ENCODE measurements around the gene PCDHA2. TPM values are rescaled to one million over a fixed set of nuclear protein-coding genes. Genes with fewer than 3 reads are reported as not detected.
A peak's percentile ranks its signal among the peaks of the same experiment; 100 is the strongest.

PCDHA2 gene
- total and polyA plus RNA-seq, 9 of the 15 experiments (the other 6 are each of a cell fraction or from before 2014, with no cell fraction given), result not detected

DNA sequence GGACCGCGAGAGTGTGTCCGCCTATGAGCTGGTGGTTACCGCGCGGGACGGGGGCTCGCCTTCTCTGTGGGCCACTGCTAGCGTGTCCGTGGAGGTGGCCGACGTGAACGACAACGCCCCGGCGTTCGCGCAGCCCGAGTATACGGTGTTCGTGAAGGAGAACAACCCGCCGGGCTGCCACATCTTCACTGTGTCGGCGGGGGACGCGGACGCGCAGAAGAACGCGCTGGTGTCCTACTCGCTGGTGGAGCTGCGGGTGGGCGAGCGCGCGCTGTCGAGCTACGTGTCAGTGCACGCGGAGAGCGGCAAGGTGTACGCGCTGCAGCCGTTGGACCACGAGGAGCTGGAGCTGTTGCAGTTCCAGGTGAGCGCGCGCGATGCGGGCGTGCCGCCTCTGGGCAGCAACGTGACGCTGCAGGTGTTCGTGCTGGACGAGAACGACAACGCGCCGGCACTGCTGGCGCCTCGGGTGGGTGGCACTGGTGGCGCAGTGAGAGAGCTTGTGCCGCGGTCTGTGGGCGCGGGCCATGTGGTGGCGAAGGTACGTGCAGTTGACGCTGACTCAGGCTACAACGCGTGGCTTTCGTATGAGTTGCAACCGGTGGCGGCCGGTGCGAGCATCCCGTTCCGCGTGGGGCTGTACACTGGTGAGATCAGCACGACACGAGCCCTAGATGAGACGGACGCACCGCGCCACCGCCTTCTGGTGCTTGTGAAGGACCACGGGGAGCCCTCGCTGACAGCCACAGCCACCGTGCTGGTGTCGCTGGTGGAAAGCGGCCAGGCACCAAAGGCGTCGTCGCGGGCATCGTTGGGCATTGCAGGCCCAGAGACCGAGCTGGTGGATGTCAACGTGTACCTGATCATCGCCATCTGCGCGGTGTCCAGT is 41.2 kb downstream of the PCDHA2 start (continued):
- no peak for TF ChIP-seq ATF7 (IDR thresholded peaks at IDR 0.05)
- TF ChIP-seq, protein P1, sequence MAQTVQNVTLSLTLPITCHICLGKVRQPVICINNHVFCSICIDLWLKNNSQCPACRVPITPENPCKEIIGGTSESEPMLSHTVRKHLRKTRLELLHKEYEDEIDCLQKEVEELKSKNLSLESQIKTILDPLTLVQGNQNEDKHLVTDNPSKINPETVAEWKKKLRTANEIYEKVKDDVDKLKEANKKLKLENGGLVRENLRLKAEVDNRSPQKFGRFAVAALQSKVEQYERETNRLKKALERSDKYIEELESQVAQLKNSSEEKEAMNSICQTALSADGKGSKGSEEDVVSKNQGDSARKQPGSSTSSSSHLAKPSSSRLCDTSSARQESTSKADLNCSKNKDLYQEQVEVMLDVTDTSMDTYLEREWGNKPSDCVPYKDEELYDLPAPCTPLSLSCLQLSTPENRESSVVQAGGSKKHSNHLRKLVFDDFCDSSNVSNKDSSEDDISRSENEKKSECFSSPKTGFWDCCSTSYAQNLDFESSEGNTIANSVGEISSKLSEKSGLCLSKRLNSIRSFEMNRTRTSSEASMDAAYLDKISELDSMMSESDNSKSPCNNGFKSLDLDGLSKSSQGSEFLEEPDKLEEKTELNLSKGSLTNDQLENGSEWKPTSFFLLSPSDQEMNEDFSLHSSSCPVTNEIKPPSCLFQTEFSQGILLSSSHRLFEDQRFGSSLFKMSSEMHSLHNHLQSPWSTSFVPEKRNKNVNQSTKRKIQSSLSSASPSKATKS (CRISPR knock-in tag; IDR thresholded peaks at IDR 0.05), result no peak
- TF ChIP-seq ZNF217 (CRISPR knock-in tag; IDR thresholded peaks at IDR 0.05), result no peak

GRCh38 chr5:140840978-140841962 is 46.6 kb downstream of the PCDHA2 start, which contains the start of gene PCDHA8:
TSS of gene PCDHA8 (plus strand) at chr5:140841187. CDS start at chr5:140841322, 135 bp downstream.
- DNase-seq (ENCODE audit: extremely low read depth in 1 of 4, low spot score in 3 of 4) (peak; percentile 9 to 40 (median 11)), FAIRE-seq (peak; percentile 52), ATAC-seq (peak; percentile 69)
- BruUV-seq (replicated peaks), result no TSS peak
- ChIA-PET CTCF (ENCODE audit: low intra/inter-chr PET ratio) (interaction anchor here (0.7 kb wide), 1 partner anchor 200 kb away, joined by 3 read pairs; no protein-coding TSS in a partner anchor), POLR2A (no interaction called here)
- no peak within 1 kb of the TSS for H3K9ac ChIP-seq (ENCODE audit: insufficient read depth in 1 of 2, low read depth in 2 of 2, low read length in 2 of 2)
- intact Hi-C loops (cut with micrococcal nuclease), result no loop called here
- no peaks in the 10 kb centered on the region for H3K9me1 ChIP-seq (ENCODE audit: control insufficient read depth, insufficient read depth, low read length)
- no peak within 1 kb of the TSS for H3K4me3 ChIP-seq
- WGBS (ENCODE audit: insufficient coverage, low coverage, missing lambda C conversion rate), result 11% methylated on average over 34 of the region's 47 CpGs
- H3K27me3 ChIP-seq (ENCODE audit: control insufficient read depth in 2 of 2, insufficient read depth in 2 of 2, low read length in 2 of 2), result no peaks in the 10 kb centered on the region
- no peak within 1 kb of the TSS for H2AFZ ChIP-seq (ENCODE audit: low read depth, low read length)
- H3K36me3 ChIP-seq (ENCODE audit: control insufficient read depth, insufficient read depth, low read length), result no peaks in the 10 kb centered on the region
- in situ Hi-C loops (cut with MboI), result no loop called here
- peaks cover 0 to 3% of the 10 kb centered on the region in 2 experiments; a peak in 1 of 5 replicates for H3K4me1 ChIP-seq (replicated peaks in 1 of 2; ENCODE audit: control insufficient read depth in 2 of 2, insufficient read depth in 2 of 2, low read length in 2 of 2)
- H3K79me2 ChIP-seq (ENCODE audit: control insufficient read depth, insufficient read depth, low read length), result no peaks in the 10 kb centered on the region
- H3K27ac ChIP-seq (ENCODE audit: extremely low read depth, low read depth, low read length), result no peak within 1 kb of the TSS
- H4K20me1 ChIP-seq (replicated peaks; ENCODE audit: control insufficient read depth, insufficient read depth, low read length), result no peaks in the 10 kb centered on the region
- no peak within 1 kb of the TSS for H3K4me2 ChIP-seq (ENCODE audit: insufficient read depth, low read length)
- H3K9me3 ChIP-seq (replicated peaks; ENCODE audit: control insufficient read depth, insufficient read depth, low read depth, low read length), result no peaks in the 10 kb centered on the region
- TF ChIP-seq, protein P2, sequence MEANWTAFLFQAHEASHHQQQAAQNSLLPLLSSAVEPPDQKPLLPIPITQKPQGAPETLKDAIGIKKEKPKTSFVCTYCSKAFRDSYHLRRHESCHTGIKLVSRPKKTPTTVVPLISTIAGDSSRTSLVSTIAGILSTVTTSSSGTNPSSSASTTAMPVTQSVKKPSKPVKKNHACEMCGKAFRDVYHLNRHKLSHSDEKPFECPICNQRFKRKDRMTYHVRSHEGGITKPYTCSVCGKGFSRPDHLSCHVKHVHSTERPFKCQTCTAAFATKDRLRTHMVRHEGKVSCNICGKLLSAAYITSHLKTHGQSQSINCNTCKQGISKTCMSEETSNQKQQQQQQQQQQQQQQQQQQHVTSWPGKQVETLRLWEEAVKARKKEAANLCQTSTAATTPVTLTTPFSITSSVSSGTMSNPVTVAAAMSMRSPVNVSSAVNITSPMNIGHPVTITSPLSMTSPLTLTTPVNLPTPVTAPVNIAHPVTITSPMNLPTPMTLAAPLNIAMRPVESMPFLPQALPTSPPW (CRISPR knock-in tag; IDR thresholded peaks at IDR 0.05), result no peak
- TF ChIP-seq ADNP (tag; IDR thresholded peaks at IDR 0.05), result no peak
- no peak for TF ChIP-seq U2AF2 (optimal IDR thresholded peaks at IDR 0.05; ENCODE audit: low read depth, low read length)
- TF ChIP-seq ZNF165 (CRISPR knock-in tag; IDR thresholded peaks at IDR 0.05; ENCODE audit: borderline replicate concordance), result no peak
- TF ChIP-seq CHD4 (IDR thresholded peaks at IDR 0.05; ENCODE audit: insufficient read depth, insufficient replicate concordance, low read depth, low read length, poor library complexity, severe bottlenecking), result no peak
- TF ChIP-seq RAD21 (CRISPR knock-in tag; conservative IDR thresholded peaks at IDR 0.05 in 1 of 2, IDR thresholded peaks at IDR 0.05 in 1 of 2), result peak in 1 of 2 experiments; percentile 41; a peak in 2 of 4 replicates
- TF ChIP-seq TARDBP (IDR thresholded peaks at IDR 0.05), result no peak
- TF ChIP-seq ZKSCAN1 (IDR thresholded peaks at IDR 0.05; ENCODE audit: low read depth, low read length), result no peak
- TF ChIP-seq NFYB (IDR thresholded peaks at IDR 0.05; ENCODE audit: extremely low read depth, insufficient read length), result peak; percentile 12

All from K562 (cell line).